ENCODE measurements around the gene MARCHF5. TPM values are rescaled to one million over a fixed set of nuclear protein-coding genes. Genes with fewer than 3 reads are reported as not detected.
A peak's percentile ranks its signal among the peaks of the same experiment; 100 is the strongest.

The MARCHF5 gene
- total RNA-seq (10 to 100 TPM; 33.0 to 41.8 TPM), polyA plus RNA-seq (ENCODE audit: insufficient read length in 6 of 6) (10 to 100 TPM; 65.7 to 83.6 (median 70.4) TPM)
- long read RNA-seq, donor 1, transcript MARCH5-201 (6 exons, 3,926 nt): major isoform, 20 of 54 reads
- long read RNA-seq, donor 1, transcript MARCH5-204 (2 exons, 680 nt): minor isoform, 6 of 54 reads
- long read RNA-seq, donor 1, partial matches to known transcripts: 28 of 54 reads
- long read RNA-seq, donor 1, other reads (novel, unspliced or antisense): 0 of 54 reads
- long read RNA-seq, donor 2, transcript MARCH5-201 (6 exons, 3,926 nt): major isoform, 9 of 17 reads
- long read RNA-seq, donor 2, partial matches to known transcripts: 6 of 17 reads
- long read RNA-seq, donor 2, other reads (novel, unspliced or antisense): 0 of 17 reads
- long read RNA-seq, donor 3, transcript MARCH5-201 (6 exons, 3,926 nt): major isoform, 9 of 28 reads
- long read RNA-seq, donor 3, partial matches to known transcripts: 16 of 28 reads
- long read RNA-seq, donor 3, other reads (novel, unspliced or antisense): 0 of 28 reads
- long read RNA-seq, donor 4, transcript MARCH5-201 (6 exons, 3,926 nt): major isoform, 19 of 25 reads
- long read RNA-seq, donor 4, partial matches to known transcripts: 4 of 25 reads
- long read RNA-seq, donor 4, other reads (novel, unspliced or antisense): 2 of 25 reads
- long read RNA-seq, donor 5, transcript MARCH5-201 (6 exons, 3,926 nt): major isoform, 8 of 18 reads
- long read RNA-seq, donor 5, partial matches to known transcripts: 10 of 18 reads
- long read RNA-seq, donor 5, other reads (novel, unspliced or antisense): 0 of 18 reads
- long read RNA-seq, donor 6, transcript MARCH5-201 (6 exons, 3,926 nt): major isoform, 18 of 26 reads
- long read RNA-seq, donor 6, partial matches to known transcripts: 8 of 26 reads
- long read RNA-seq, donor 6, other reads (novel, unspliced or antisense): 0 of 26 reads
- long read RNA-seq, donor 7, transcript MARCH5-201 (6 exons, 3,926 nt): major isoform, 7 of 18 reads
- long read RNA-seq, donor 7, partial matches to known transcripts: 7 of 18 reads
- long read RNA-seq, donor 7, other reads (novel, unspliced or antisense): 0 of 18 reads
- long read RNA-seq, donor 8, transcript MARCH5-204 (2 exons, 680 nt): minor isoform, 5 of 36 reads
- long read RNA-seq, donor 8, transcript MARCH5-201 (6 exons, 3,926 nt): major isoform, 13 of 36 reads
- long read RNA-seq, donor 8, partial matches to known transcripts: 18 of 36 reads
- long read RNA-seq, donor 8, other reads (novel, unspliced or antisense): 0 of 36 reads
- long read RNA-seq, donor 9: 0 reads
- long read RNA-seq, donor 10, partial matches to known transcripts: 1 of 3 reads
- long read RNA-seq, donor 10, other reads (novel, unspliced or antisense): 0 of 3 reads
- long read RNA-seq, donor 11, transcript MARCH5-201 (6 exons, 3,926 nt): major isoform, 18 of 47 reads
- long read RNA-seq, donor 11, partial matches to known transcripts: 26 of 47 reads
- long read RNA-seq, donor 11, other reads (novel, unspliced or antisense): 0 of 47 reads
- long read RNA-seq, donor 12, transcript MARCH5-201 (6 exons, 3,926 nt): major isoform, 14 of 29 reads
- long read RNA-seq, donor 12, partial matches to known transcripts: 12 of 29 reads
- long read RNA-seq, donor 12, other reads (novel, unspliced or antisense): 0 of 29 reads

- intact Hi-C loops (cut with DNase I): loop anchor here in 1 of 2 donors (10.0 kb wide), 1 partner anchor 186 kb away; no protein-coding TSS in a partner anchor
- H3K27ac ChIP-seq: peak within 1 kb of the TSS; percentile 90 to 96
- H3K27me3 ChIP-seq: no peaks in the 10 kb centered on the region
- TF ChIP-seq CTCF (IDR thresholded peaks at IDR 0.05): peak; percentile 50 to 88
- H3K4me3 ChIP-seq: peak within 1 kb of the TSS; percentile 56 to 91
- peaks cover 0 to 16% of the 10 kb centered on the region in 2 donors for H3K36me3 ChIP-seq
- peak; percentile 99 for ATAC-seq
- peaks cover 7 to 15% of the 10 kb centered on the region in 2 donors for H3K4me1 ChIP-seq
- no peaks in the 10 kb centered on the region for H3K9me3 ChIP-seq
- peak; percentile 92 to 100 (median 98) for DNase-seq
These were observed at the start of gene MARCHF5, which contains the start of gene CPEB3 for GRCh38 chr10:92290837-92291615. Gene MARCHF5 (plus strand): TSS chr10:92291167. CDS start chr10:92291495, 328 bp downstream. Gene CPEB3 (minus strand): TSS chr10:92291078. CDS start chr10:92240350, 50,728 bp downstream.

GRCh38 chr10:92241501-92241900 is 49.5 kb upstream of the MARCHF5 start:
- H3K27me3 ChIP-seq: no peaks in the 10 kb centered on the region
- DNase-seq (no peak), ATAC-seq (no peak)
- peak overlapping the region in 1 of 2 donors; percentile 58 for H3K4me3 ChIP-seq
- H3K4me1 ChIP-seq: peaks cover 9 to 54% of the 10 kb centered on the region in 2 donors
- no peak for TF ChIP-seq CTCF (IDR thresholded peaks at IDR 0.05)
- no peaks in the 10 kb centered on the region for H3K36me3 ChIP-seq
- intact Hi-C loops (cut with DNase I): no loop called here
- no peaks in the 10 kb centered on the region for H3K9me3 ChIP-seq
- peak overlapping the region in 1 of 2 donors; percentile 92 for H3K27ac ChIP-seq

GRCh38 chr10:92242380-92242779 is 48.6 kb upstream of the MARCHF5 start:
- no peak for TF ChIP-seq CTCF (IDR thresholded peaks at IDR 0.05)
- no peak for ATAC-seq
- H3K27me3 ChIP-seq: no peaks in the 10 kb centered on the region
- no peaks in the 10 kb centered on the region for H3K9me3 ChIP-seq
- H3K4me3 ChIP-seq: no peak overlapping the region
- DNase-seq: no peak
- H3K4me1 ChIP-seq: peaks cover 9 to 47% of the 10 kb centered on the region in 2 donors
- no peaks in the 10 kb centered on the region for H3K36me3 ChIP-seq
- intact Hi-C loops (cut with DNase I): no loop called here
- H3K27ac ChIP-seq: no peak overlapping the region
